T-helper 1 cell (primary cell): ENCODE measurements around the gene PTBP1.

Experiments
- DNase-seq, 5 donors: peaks; one replicate each; pipeline ENCODE4 v3.0.0-alpha.2; 2012 to 2020

The PTBP1 gene

DNA sequence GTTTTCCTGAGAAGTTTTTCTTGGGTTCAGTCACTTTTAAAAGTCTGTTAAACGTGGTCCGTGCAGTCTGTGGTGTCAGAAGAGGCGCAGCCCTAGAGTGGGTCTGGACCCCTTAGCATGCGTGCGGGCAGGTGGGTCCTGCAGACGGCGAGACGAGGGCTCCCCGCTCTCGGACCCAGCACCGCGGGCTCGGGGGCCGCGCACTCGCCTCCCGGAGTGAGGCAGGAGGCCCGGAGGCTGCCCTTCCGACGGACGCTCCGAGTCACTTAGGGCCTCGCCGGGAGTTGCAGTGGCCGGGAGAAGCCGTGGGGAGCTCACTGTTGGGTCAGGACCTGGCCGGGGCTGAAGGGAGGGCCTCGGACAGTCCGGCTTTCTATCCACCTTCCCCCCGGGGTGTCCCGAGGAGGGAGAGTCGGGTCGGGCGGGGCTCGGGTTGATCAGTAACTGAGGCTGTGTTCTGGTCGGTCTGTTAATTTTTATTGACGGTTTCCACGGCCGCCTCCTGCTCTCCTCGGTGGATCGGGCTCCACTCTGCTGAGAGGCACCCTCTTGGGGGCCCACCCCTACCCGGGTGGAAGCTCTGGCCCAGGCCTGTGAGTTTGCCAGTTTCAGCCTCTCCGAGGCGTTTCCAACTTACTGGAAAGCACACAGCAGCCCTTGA lies 1.3 kb downstream of the PTBP1 start:
- DNase-seq: no peak

DNA sequence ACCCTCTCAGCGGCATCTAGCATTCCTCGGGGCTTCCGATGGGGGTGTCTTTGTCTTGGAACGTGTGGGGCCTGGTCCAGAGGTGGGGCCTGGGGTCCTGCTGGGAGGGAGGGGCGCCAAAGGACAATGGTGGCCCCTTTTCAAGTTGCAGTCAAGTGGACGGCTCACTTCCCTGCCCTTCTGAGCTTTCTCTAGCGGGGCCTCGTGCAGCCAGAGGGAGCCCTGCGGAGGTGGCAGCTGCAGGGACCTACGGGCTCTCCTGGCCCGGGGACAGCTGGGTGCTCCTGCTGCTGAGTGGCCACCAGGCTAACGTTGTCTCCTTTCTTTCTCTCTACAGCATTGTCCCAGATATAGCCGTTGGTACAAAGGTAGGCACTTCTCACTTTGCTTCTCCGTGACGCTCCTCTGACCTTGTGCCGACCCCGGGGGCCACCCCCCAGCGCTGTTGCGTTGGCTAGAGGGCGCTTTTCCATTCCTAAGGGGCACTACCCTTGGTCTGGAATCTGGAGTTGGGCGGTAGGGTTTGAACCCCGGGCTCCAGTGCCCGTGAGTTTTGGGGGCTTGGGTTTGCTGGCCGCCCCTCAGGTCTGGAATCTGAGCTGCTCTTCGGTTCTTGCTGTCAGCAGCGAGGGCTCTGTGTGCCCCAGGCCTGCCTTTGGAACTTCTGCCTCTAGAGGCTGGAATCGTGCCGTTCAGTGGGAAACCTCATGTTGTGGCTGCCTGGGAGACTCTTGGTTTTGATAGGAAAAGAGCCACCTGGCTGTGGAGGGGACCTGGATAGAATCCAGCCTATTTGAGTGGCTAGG lies 2.0 kb downstream of the PTBP1 start:
- peak in 1 of 5 donors; percentile 32 for DNase-seq

GRCh38 chr19:800360-801029 lies 3.2 kb downstream of the PTBP1 start:
- no peak for DNase-seq

DNA sequence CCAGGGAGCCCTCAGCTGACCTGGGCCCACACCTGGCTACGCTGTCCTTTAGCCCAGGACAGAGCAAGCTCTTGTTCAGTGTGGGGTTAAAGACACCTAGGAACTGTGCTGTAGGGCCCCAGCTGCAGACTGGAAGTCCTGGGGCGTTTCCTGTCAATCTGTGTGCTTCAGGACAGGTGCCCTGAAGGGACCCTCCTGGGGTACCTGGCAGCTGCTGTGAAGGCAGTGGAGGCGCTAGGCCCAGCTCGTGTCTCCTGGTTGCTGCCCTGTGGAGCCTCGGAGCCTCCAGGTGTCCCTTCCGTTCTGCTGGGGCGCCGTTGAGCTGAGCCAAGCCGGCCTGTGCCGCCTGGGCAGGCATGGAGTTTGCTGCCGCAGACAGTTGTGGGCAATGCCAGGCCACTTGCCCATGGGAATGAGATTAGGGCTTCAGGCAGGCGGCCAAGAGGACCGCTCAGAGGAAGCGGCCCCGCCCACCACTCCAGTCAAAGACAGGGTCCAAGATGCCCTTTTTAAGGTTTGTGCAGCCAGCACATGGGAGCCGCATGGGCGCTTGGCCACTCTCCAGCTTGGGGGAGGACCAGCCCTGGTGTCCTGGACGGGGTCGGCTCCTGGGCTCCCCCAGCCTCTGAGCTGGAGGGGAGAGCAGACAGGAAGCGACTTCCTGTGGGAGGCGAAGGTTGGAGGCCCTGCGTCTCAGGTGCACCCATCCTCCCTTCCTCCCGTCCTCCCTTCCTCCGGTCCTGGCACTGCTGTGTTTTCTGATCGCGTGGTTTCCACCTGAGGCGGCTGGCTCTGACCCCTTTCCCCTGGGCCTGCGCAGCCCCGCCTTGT lies 4.0 kb downstream of the PTBP1 start:
- no peak for DNase-seq

DNA sequence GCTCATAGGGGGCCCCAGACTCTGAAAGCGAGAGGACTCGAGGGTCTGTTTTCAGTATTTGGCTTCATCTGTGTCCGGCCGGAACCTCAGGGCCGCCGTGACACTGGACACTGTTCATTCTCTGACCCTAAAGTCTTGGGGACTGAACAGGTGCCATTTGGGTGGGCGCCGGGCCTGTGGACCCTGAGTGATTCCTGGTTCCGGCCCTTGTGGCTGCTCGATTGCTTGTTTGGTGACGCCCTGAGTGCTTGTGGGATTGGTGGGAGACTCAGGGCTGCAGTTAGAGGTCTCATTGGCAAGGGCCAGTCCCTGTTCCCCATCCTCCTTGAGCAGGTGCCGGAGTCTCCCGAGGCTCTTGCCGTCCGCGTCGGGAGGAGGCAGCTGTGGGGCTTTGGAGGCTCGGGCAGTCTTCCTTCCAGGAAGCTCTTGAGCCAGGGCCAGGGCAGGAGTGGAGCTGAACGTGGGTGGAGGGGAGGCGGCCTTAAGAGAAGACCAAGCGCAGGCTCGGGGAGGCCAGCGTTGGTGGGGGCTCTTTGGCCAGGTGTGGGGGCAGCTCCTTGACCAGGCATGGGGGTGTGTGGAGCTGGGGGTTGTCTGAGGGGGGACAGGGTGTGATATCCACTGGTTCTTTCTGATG lies 4.7 kb downstream of the PTBP1 start:
- DNase-seq: no peak

- no peak for DNase-seq
Observed at GRCh38 chr19:802498-803098, 5.3 kb downstream of the PTBP1 start.

GRCh38 chr19:803099-803561 lies 5.9 kb downstream of the PTBP1 start:
- no peak for DNase-seq

GRCh38 chr19:803686-804418 lies 6.6 kb downstream of the PTBP1 start:
- DNase-seq: no peak

DNA sequence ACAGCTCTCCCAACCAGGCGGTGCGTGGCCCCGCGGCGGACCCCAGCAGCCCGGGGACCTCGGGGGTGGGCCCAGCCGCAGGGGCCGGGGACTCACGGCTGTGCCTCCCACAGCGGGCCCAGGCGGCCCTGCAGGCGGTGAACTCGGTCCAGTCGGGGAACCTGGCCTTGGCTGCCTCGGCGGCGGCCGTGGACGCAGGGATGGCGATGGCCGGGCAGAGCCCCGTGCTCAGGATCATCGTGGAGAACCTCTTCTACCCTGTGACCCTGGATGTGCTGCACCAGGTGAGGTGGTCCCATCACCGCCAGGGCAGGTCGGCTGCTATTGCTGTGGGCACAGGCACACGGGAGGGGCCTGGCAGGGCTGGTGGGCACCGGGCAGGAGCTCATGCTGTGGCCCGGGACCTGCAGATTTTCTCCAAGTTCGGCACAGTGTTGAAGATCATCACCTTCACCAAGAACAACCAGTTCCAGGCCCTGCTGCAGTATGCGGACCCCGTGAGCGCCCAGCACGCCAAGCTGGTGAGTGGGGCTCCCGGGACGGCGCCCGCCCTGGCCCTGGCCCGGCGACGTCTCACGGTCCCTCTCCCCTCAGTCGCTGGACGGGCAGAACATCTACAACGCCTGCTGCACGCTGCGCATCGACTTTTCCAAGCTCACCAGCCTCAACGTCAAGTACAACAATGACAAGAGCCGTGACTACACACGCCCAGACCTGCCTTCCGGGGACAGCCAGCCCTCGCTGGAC lies 7.3 kb downstream of the PTBP1 start:
- DNase-seq: no peak

DNA sequence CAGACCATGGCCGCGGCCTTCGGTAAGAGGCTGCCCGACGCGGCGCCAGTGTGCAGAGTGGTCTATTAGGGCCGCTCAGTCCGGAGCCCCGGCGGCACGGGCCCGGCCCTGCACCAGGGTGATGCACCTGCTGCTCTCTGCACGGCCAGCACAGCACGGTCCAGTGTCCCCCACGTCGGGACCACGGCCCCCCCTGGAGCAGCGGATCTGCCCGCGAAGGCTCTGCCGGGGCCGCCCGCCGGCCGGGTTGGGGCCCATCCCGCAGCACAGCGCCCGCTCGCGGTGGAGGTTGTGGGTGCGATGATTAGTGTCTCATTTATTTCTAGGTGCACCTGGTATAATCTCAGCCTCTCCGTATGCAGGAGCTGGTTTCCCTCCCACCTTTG lies 7.9 kb downstream of the PTBP1 start:
- no peak for DNase-seq

- DNase-seq: no peak
Observed at GRCh38 chr19:805600-806550, 8.6 kb downstream of the PTBP1 start.

GRCh38 chr19:806815-807421 lies 9.7 kb downstream of the PTBP1 start:
- DNase-seq: no peak

DNA sequence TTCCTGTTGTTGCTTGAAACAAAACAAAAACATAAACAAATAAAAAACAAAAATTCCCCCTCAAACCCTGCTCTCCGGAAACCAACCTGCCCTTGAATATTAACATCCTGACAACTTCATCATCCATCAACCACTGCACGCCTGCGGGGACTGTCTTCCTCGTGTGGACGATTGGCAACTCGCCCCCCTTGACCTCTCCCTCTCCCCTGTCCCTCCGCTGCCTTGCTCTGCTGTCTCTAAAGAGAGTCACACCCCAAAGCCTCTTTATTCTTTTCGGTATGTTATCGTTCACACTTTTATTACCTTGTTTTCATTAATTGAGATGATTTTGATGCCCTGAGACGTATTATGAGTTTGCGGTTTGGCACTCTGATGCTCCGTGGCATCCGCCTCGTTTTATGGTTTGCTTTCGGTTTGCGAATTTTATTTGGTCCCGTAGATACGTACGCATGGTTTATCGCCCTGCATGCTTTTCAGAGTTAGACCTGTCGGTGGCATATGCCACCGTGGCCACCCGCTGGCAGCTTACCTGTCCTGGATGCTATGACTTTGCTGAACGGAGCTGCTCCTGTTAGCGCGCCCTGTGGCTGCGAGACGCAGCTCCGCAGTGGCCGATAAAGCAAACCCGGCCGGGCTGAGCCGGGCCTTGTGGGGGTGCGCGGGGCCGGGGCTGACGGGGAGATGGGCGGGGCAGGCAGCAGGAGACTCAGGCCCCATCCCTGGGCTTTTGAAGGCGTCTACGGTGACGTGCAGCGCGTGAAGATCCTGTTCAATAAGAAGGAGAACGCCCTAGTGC lies 10.6 kb downstream of the PTBP1 start:
- no peak for DNase-seq

DNA sequence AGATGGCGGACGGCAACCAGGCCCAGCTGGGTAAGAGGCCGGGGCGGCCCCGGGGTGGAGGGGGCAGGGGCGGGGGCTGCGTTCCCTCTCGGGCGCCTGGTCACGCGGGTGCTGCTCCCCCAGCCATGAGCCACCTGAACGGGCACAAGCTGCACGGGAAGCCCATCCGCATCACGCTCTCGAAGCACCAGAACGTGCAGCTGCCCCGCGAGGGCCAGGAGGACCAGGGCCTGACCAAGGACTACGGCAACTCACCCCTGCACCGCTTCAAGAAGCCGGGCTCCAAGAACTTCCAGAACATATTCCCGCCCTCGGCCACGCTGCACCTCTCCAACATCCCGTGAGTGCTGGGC lies 11.1 kb downstream of the PTBP1 start:
- DNase-seq: no peak

DNA sequence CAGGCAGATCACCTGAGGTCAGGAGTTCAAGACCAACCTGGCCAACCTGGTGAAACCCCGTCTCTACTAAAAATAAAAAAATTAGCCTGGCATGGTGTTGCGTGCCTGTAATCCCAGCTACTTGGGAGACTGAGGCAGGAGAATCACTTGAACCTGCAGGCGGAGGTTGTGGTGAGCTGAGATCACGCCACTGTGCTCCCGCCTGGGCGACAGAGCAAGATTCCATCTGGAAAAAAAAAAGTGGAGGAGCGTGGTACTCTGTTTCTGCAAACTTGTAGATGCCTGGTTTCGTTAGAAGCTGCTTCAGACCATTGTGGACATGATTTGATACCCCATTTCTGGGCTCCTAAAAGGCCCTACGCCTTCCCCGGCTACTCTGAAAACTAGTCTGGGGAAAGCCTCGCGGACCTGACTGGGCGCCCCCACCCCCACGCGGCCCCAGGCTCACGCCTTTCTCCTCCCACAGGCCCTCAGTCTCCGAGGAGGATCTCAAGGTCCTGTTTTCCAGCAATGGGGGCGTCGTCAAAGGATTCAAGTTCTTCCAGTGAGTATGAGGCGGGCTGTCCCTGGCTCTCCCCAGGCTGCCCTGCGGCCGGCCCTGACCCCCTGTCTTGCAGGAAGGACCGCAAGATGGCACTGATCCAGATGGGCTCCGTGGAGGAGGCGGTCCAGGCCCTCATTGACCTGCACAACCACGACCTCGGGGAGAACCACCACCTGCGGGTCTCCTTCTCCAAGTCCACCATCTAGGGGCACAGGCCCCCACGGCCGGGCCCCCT lies 13.0 kb downstream of the PTBP1 start:
- DNase-seq: no peak

DNA sequence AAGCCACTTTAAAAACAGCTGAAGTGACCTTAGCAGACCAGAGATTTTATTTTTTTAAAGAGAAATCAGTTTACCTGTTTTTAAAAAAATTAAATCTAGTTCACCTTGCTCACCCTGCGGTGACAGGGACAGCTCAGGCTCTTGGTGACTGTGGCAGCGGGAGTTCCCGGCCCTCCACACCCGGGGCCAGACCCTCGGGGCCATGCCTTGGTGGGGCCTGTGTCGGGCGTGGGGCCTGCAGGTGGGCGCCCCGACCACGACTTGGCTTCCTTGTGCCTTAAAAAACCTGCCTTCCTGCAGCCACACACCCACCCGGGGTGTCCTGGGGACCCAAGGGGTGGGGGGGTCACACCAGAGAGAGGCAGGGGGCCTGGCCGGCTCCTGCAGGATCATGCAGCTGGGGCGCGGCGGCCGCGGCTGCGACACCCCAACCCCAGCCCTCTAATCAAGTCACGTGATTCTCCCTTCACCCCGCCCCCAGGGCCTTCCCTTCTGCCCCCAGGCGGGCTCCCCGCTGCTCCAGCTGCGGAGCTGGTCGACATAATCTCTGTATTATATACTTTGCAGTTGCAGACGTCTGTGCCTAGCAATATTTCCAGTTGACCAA lies 13.7 kb downstream of the PTBP1 start:
- DNase-seq: no peak
